Measurements from ENCODE around the gene TLE6.

The TLE6 gene

DNA sequence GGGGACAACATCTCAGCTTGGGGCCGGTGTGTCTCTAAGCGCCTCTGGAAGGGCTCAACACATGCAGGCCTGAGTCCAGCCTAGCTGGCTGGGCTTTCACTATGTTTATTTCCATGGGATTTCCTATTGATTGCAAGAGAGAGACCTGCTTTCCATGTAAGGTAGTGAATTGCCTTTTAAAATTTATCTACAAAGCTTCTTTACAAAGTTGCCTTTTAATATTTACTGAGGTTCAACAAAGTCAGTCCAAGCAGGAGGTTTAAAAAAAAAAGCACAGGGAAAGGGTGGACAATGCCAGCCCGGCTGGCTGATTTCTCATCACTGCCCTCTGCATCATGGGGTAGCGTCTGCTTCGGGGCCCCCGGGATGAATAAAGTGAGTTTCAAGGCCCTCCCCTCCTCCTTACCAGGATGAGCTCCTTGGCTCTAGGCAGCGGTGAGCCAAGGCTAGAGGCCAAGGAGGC, 35.9 kb downstream of the TLE6 start:
- H3K9me3 ChIP-seq (ENCODE audit: severe bottlenecking) = no peaks in the 10 kb centered on the region
- peaks cover 21% of the 10 kb centered on the region for H3K36me3 ChIP-seq
- H3K4me3 ChIP-seq (ENCODE audit: low read depth, low read length) = no peak overlapping the region
- DNase-seq = no peak
- no peak overlapping the region for H3K27ac ChIP-seq
- TF ChIP-seq, protein P1, sequence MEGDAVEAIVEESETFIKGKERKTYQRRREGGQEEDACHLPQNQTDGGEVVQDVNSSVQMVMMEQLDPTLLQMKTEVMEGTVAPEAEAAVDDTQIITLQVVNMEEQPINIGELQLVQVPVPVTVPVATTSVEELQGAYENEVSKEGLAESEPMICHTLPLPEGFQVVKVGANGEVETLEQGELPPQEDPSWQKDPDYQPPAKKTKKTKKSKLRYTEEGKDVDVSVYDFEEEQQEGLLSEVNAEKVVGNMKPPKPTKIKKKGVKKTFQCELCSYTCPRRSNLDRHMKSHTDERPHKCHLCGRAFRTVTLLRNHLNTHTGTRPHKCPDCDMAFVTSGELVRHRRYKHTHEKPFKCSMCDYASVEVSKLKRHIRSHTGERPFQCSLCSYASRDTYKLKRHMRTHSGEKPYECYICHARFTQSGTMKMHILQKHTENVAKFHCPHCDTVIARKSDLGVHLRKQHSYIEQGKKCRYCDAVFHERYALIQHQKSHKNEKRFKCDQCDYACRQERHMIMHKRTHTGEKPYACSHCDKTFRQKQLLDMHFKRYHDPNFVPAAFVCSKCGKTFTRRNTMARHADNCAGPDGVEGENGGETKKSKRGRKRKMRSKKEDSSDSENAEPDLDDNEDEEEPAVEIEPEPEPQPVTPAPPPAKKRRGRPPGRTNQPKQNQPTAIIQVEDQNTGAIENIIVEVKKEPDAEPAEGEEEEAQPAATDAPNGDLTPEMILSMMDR (IDR thresholded peaks at IDR 0.05; ENCODE audit: low read depth, low read length) = no peak
- H3K27me3 ChIP-seq (ENCODE audit: insufficient read depth, low read depth, severe bottlenecking) = no peaks in the 10 kb centered on the region

DNA sequence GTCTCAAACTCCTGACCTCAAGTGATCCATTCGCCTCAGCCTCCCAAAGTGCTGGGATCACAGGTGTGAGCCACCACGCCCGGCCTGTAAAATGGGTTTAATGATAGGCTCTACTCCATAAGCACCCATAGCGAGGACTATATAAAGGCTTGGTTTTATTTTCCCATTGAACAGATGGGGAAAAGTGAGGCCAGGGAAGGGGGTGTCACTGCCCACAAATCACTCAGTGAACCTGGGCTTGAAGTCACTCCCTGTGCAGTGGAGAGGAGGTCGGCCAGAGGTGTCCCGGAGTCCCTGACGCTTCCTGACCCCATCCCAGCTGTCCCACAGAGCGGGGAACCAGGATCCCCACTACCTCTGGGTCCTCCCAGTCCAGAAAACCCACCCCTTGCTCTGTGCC, 36.8 kb downstream of the TLE6 start:
- no peaks in the 10 kb centered on the region for H3K27me3 ChIP-seq (ENCODE audit: insufficient read depth, low read depth, severe bottlenecking)
- no peak overlapping the region for H3K27ac ChIP-seq
- H3K36me3 ChIP-seq = peaks cover 14% of the 10 kb centered on the region
- H3K9me3 ChIP-seq (ENCODE audit: severe bottlenecking) = no peaks in the 10 kb centered on the region
- TF ChIP-seq, protein P1 (IDR thresholded peaks at IDR 0.05; ENCODE audit: low read depth, low read length) = no peak
- no peak overlapping the region for H3K4me3 ChIP-seq (ENCODE audit: low read depth, low read length)
- no peak for DNase-seq

DNA sequence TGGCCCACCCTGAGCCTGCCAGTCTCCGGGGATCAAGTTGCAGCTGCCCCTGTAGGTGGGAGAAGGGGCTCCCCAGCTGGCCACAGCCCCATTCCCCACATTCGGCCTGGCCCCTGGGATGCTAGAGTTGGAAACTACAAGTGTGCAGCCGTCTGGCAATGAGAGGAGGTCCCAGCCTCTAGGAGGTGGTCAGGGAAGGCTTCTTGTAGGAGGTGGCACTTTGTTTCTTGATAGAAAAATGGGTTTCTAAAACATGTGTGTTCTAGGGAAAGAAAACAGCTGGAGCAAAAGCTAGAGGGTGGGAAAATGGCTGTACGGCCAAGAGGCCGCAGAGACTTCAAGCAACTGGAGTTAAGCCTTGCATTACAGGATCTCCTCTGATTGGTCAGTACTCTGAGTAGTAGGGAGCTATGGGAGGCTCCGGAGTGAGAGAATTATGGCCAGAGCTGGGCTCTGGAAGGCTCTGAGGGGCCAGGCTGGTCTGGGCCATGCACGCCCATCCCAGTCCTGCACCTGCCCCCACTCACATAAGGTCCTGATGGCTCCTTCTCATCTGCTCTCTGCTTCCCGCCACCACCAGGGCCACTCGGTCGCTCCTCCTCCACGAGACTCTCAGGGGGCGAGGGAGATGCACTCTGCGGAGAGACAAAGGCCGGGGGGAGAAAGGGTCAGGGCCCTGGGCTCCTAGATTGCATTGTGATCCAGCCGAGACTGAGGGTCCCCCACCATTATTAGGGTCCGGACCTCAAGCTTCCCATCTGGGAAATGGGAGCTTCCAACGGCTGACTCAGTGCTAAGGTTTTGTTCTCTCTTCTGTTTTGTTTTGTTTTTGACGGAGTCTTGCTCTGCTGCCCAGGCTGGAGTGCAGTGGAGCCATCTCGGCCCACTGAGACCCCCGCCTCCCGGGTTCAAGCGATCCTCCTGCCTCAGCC, 38.0 kb downstream of the TLE6 start:
- no peak overlapping the region for H3K27ac ChIP-seq
- no peak for DNase-seq
- H3K4me3 ChIP-seq (ENCODE audit: low read depth, low read length) = no peak overlapping the region
- peaks cover 11% of the 10 kb centered on the region for H3K36me3 ChIP-seq
- TF ChIP-seq, protein P1 (IDR thresholded peaks at IDR 0.05; ENCODE audit: low read depth, low read length) = no peak
- H3K27me3 ChIP-seq (ENCODE audit: insufficient read depth, low read depth, severe bottlenecking) = no peaks in the 10 kb centered on the region
- no peaks in the 10 kb centered on the region for H3K9me3 ChIP-seq (ENCODE audit: severe bottlenecking)

DNA sequence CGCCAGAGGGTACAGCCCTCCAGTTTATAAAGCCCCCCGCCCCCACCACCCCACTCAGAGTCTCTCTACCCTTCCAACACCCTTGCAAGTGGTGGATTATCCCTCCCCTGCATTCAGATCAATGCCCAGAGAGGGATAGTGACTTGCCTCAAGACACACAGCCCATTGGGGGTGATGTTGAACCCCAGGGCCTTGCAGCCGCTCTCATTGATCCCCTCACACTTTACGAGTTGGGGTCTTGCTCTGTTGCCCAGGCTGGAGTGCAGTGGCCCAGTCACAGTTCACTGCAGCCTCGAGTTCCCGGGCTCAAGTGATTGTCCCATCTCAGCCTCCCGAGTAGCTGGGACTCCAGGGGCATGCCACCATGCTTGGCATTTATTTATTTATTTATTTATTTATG, 40.6 kb downstream of the TLE6 start:
- no peaks in the 10 kb centered on the region for H3K27me3 ChIP-seq (ENCODE audit: insufficient read depth, low read depth, severe bottlenecking)
- TF ChIP-seq, protein P1 (IDR thresholded peaks at IDR 0.05; ENCODE audit: low read depth, low read length) = no peak
- no peak overlapping the region for H3K4me3 ChIP-seq (ENCODE audit: low read depth, low read length)
- no peak for DNase-seq
- H3K9me3 ChIP-seq (ENCODE audit: severe bottlenecking) = no peaks in the 10 kb centered on the region
- no peak overlapping the region for H3K27ac ChIP-seq
- peaks cover 6% of the 10 kb centered on the region for H3K36me3 ChIP-seq

DNA sequence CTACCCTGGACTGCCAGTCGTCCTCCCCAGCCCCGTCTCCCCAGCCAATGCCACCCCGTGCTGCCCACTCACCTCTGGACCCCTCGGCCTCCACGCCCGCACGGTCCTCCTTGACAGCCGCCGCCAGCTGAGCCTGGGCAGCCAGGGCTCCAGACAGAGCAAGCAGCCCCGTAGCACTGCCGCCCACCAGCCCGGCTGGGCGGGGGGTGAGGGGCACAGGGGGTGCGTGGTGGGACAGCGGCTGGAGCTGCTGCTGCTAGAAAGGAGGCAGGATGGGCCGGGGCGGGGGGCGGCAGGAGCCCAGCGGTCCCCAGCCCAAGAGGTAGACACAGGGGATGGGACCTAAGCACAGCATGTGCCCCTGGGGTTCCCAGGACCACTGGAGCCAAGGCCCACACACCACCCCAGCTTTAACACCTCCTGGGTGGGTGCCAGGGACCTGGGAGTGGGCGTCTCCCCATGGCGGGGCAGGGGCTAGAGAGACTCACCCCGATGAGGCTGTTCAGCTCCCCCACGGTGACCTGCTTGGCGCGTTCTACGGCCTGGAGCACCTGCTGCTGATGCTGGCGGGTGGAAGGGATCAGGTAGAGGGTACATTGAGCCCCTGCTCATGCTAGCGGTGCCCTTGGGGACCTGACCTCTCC, 42.0 kb downstream of the TLE6 start:
- no peaks in the 10 kb centered on the region for H3K27me3 ChIP-seq (ENCODE audit: insufficient read depth, low read depth, severe bottlenecking)
- TF ChIP-seq, protein P1 (IDR thresholded peaks at IDR 0.05; ENCODE audit: low read depth, low read length) = no peak
- no peaks in the 10 kb centered on the region for H3K9me3 ChIP-seq (ENCODE audit: severe bottlenecking)
- peaks cover 3% of the 10 kb centered on the region; the same call in 1 of the 2 replicates for H3K36me3 ChIP-seq
- no peak overlapping the region for H3K27ac ChIP-seq
- H3K4me3 ChIP-seq (ENCODE audit: low read depth, low read length) = no peak overlapping the region
- no peak for DNase-seq
